Neuron (in vitro differentiated cells): ENCODE results near the gene SHC1.

Experiments
- H2AFZ ChIP-seq: one replicate; pipeline ENCODE4 v1.6.1; 2013; ENCODE audit warnings: low read depth, mild to moderate bottlenecking, inconsistent platforms, low read length, moderate library complexity
- H3K27me3 ChIP-seq: one replicate; pipeline ENCODE4 v1.6.1; 2013; ENCODE audit warnings: low read length; ENCODE audit not compliant: insufficient read depth
- H3K36me3 ChIP-seq: one replicate; pipeline ENCODE4 v1.6.1; 2013; ENCODE audit warnings: low read length; ENCODE audit not compliant: insufficient read depth
- H3K4me1 ChIP-seq: one replicate; pipeline ENCODE4 v1.6.1; 2013; ENCODE audit warnings: low read length; ENCODE audit not compliant: insufficient read depth
- H3K4me3 ChIP-seq: 2 replicates; pipeline ENCODE4 v1.5.1; 2013; ENCODE audit warnings: mild to moderate bottlenecking, low read length, moderate library complexity
- H3K9me3 ChIP-seq: one replicate; pipeline ENCODE4 v1.6.1; 2013; ENCODE audit warnings: low read length

Gene SHC1

DNA sequence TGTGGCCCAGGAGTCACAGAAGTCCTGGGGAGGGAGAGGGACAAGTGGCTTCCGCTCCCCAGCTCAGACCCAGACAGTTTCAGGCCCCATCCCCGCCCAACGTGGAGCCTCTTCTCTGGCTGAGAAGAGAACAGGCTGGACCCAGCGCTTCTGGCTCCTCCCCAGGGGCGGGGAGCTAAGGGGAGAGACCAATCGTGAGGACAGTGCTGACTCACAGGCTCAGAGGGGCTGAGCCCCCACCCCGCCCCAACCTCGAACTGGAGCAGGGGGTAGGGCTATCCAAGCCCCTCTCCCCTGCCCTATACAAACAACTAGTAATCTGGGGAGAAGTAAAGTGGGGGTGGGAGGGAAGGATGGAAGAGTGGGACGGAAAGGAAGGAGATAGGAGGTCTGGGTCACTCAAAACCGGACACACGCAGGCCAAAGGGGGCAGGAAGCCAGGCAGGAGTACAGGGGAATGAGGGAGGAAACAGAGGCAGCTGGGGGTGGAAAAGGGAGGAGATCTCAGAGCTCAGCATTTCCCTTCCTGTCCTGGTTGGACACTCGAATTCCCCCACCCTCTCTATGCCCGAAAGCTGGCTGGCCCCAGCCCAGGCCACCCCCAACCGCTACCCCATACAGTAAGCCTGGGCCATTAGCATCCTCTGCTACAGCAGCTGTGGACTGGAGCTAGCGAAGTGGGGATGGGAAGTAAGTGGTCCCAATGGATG, at the start of gene SHC1:
SHC1 (minus strand) TSS at position 117 of the 710 bp plus-strand sequence. CDS start 221 bp downstream, outside the sequence.
- Histone ChIP-seq H3K36me3 (peaks cover 21% of the 10 kb centered on the region), H3K4me1 (peaks cover 44% of the 10 kb centered on the region), H2AFZ (no peak within 1 kb of the TSS), H3K27me3 (no peaks in the 10 kb centered on the region), H3K4me3 (peak within 1 kb of the TSS; percentile 40), H3K9me3 (no peaks in the 10 kb centered on the region)

- H3K9me3 ChIP-seq = no peaks in the 10 kb centered on the region
- H3K27me3 ChIP-seq = no peaks in the 10 kb centered on the region
- no peak overlapping the region for H3K4me3 ChIP-seq
- H3K36me3 ChIP-seq = peaks cover 5% of the 10 kb centered on the region
- peaks cover 23% of the 10 kb centered on the region for H3K4me1 ChIP-seq
- no peak overlapping the region for H2AFZ ChIP-seq
These were observed 49.1 kb upstream of the SHC1 start for GRCh38 chr1:155019377-155020245.

DNA sequence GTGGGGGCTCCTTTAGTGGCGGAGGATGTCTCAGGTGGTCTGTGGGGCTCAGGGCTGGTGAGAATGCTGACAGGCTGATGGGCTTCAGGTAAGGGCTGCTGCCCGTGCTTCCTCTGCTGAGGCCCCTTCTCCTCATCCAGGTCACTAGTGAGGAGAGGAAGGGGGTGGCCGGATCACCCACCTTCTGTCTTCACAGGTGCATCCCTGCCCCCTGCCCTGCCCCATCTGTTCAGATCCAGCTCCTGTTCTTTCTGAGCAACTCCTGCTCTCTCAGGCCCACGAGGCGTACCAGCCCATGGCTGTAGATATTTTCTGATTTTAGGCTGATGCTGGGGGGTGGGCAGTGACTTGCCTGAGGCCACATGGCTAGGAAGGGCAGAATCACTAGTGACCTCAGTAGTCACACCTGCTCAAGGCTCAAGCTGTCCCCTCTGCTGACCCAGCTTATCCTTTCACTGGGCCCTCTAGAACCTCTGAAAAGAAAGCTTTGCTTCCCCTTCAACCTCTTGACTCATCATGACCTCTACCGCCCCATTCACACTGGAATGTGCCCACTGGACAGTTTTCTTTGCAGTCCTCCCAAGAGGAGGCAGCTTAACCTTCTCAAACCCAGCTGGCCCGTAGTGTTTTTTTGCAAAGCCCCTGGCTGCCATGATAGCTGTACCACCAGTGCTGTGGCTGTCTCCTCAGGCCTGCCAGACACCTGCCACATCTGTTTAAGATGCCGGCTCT, 48.2 kb upstream of the SHC1 start:
- H3K4me1 ChIP-seq = peaks cover 23% of the 10 kb centered on the region
- H3K9me3 ChIP-seq = no peaks in the 10 kb centered on the region
- no peak overlapping the region for H3K4me3 ChIP-seq

GRCh38 chr1:155017946-155018316, 47.4 kb upstream of the SHC1 start:
- Histone ChIP-seq H3K9me3 (no peaks in the 10 kb centered on the region), H3K4me1 (peaks cover 23% of the 10 kb centered on the region), H3K27me3 (no peaks in the 10 kb centered on the region), H2AFZ (no peak overlapping the region), H3K4me3 (no peak overlapping the region), H3K36me3 (peaks cover 5% of the 10 kb centered on the region)

More for the DNA sequence above, 48.2 kb upstream of the SHC1 start:
- Histone ChIP-seq H3K36me3 (peaks cover 5% of the 10 kb centered on the region), H3K27me3 (no peaks in the 10 kb centered on the region), H2AFZ (no peak overlapping the region)

- peaks cover 5% of the 10 kb centered on the region for H3K36me3 ChIP-seq
- H3K9me3 ChIP-seq = no peaks in the 10 kb centered on the region
- peaks cover 26% of the 10 kb centered on the region for H3K4me1 ChIP-seq
- H2AFZ ChIP-seq = peak overlapping the region; percentile 56
- H3K4me3 ChIP-seq = peak overlapping the region; percentile 20
- no peaks in the 10 kb centered on the region for H3K27me3 ChIP-seq
These were observed 46.7 kb upstream of the SHC1 start for GRCh38 chr1:155017041-155017945.

DNA sequence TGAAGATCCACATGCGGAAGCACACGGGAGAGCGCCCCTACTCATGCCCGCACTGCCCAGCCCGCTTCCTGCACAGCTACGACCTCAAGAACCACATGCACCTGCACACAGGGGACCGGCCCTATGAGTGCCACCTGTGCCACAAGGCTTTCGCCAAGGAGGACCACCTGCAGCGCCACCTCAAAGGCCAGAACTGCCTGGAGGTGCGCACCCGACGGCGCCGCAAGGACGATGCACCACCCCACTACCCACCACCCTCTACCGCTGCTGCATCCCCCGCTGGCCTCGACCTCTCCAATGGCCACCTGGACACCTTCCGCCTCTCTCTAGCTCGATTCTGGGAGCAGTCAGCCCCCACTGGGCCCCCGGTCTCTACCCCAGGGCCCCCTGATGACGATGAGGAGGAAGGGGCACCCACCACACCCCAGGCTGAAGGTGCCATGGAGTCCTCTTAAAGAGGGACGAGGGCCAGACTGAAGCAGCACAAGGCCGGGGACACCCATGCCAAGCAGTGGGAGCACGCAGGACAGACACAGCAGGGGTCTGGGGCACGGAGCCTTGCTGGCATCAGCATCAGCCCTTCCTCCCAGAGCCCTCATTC, 45.8 kb upstream of the SHC1 start:
- no peaks in the 10 kb centered on the region for H3K9me3 ChIP-seq
- peaks cover 5% of the 10 kb centered on the region for H3K36me3 ChIP-seq
- H3K4me1 ChIP-seq = peaks cover 34% of the 10 kb centered on the region
- no peak overlapping the region for H2AFZ ChIP-seq
- no peaks in the 10 kb centered on the region for H3K27me3 ChIP-seq
- no peak overlapping the region for H3K4me3 ChIP-seq

DNA sequence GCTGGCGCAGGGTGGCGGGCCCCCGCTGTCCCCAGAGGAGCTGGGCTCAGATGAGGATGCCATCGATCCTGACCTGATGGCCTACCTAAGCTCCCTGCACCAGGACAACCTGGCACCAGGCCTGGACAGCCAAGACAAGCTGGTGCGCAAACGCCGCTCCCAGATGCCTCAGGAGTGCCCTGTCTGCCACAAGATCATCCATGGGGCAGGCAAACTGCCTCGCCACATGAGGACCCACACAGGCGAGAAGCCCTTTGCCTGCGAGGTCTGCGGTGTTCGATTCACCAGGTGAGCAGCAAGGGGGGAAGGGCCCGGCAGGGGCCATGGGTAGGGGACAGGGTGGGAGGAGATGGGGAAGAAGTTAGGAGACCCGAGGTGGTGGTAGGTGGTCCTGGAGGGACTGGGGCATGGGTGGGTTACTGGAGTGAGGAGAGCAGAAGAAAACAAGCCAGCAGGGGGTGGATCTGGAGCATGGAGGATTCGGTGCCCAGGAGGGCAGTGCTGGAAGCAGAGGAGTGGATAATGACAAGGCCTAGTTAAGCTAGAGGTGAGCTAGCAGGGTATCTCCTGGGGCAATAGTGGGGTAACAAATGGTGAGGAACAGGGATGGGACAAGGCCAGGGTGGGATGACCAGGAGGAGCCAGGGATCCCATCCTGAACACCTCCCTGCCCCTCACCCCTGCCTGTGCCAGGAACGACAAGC, 45.1 kb upstream of the SHC1 start:
- no peak overlapping the region for H2AFZ ChIP-seq
- H3K27me3 ChIP-seq = no peaks in the 10 kb centered on the region
- H3K4me1 ChIP-seq = peaks cover 34% of the 10 kb centered on the region
- H3K9me3 ChIP-seq = no peaks in the 10 kb centered on the region
- H3K36me3 ChIP-seq = peaks cover 5% of the 10 kb centered on the region
- H3K4me3 ChIP-seq = no peak overlapping the region

GRCh38 chr1:155014709-155015508, 44.4 kb upstream of the SHC1 start:
- H2AFZ ChIP-seq = no peak overlapping the region
- H3K36me3 ChIP-seq = peaks cover 5% of the 10 kb centered on the region
- H3K4me1 ChIP-seq = peaks cover 33% of the 10 kb centered on the region

GRCh38 chr1:155013632-155014031, 43.1 kb upstream of the SHC1 start:
- Histone ChIP-seq H3K4me3 (no peak overlapping the region), H3K36me3 (peaks cover 5% of the 10 kb centered on the region), H3K9me3 (no peaks in the 10 kb centered on the region), H2AFZ (no peak overlapping the region), H3K27me3 (no peaks in the 10 kb centered on the region), H3K4me1 (peaks cover 20% of the 10 kb centered on the region)

More at GRCh38 chr1:155014709-155015508, 44.4 kb upstream of the SHC1 start:
- H3K4me3 ChIP-seq = no peak overlapping the region
- H3K27me3 ChIP-seq = no peaks in the 10 kb centered on the region
- H3K9me3 ChIP-seq = no peaks in the 10 kb centered on the region

GRCh38 chr1:155012776-155013602, 42.4 kb upstream of the SHC1 start:
- H3K9me3 ChIP-seq = no peaks in the 10 kb centered on the region
- H3K4me1 ChIP-seq = peaks cover 16% of the 10 kb centered on the region
- peaks cover 5% of the 10 kb centered on the region for H3K36me3 ChIP-seq
- H2AFZ ChIP-seq = no peak overlapping the region
- H3K4me3 ChIP-seq = no peak overlapping the region
- no peaks in the 10 kb centered on the region for H3K27me3 ChIP-seq
